Left lung (tissue), 10 donors: ENCODE measurements around the gene SIPA1L3. TPM values are rescaled to one million over a fixed set of nuclear protein-coding genes. Genes with fewer than 3 reads are reported as not detected.
"Not testable (repeated sequence)": the region's sequence is repeated elsewhere in the genome, so short reads cannot be mapped to it uniquely, and the experiment has no call there.

Experiments used
- ATAC-seq: fragments of 200-7000 bp; cut with Tn5 transposase; one replicate; pipeline ENCODE4 v1.9.1; 2020; ENCODE audit warnings: moderate library complexity
- DNase-seq, 4 donors: peaks; one replicate each; pipeline ENCODE4 v3.0.0-alpha.2; 2013 to 2020
- H3K27ac ChIP-seq, 2 donors: fragments of 200-600 bp; sonication (generic) in 1 of 2; one replicate each; pipeline versions ENCODE4 v1.5.0 to v1.8.0; 2020 to 2021
- H3K27me3 ChIP-seq, 2 donors: fragments of 200-600 bp; sonication (generic) in 1 of 2; one replicate each; pipeline versions ENCODE4 v1.5.0 to v1.8.0; 2020 to 2021
- H3K36me3 ChIP-seq, 2 donors: fragments of 200-600 bp; sonication (generic) in 1 of 2; one replicate each; pipeline versions ENCODE4 v1.5.0 to v1.8.0; 2020 to 2021
- H3K4me1 ChIP-seq, 2 donors: fragments of 200-600 bp; one replicate each; pipeline ENCODE4 v1.8.0; 2021
- H3K4me3 ChIP-seq, 2 donors: fragments of 200-600 bp; sonication (generic) in 1 of 2; one replicate each; pipeline versions ENCODE4 v1.5.0 to v1.8.0; 2020 to 2021; ENCODE audit warnings: mild to moderate bottlenecking in 1 of 2
- H3K9me3 ChIP-seq, 2 donors: fragments of 200-600 bp; sonication (generic) in 1 of 2; one replicate each; pipeline versions ENCODE4 v1.5.0 to v1.8.0; 2020 to 2021
- intact Hi-C, 2 donors: fragments of 100-400 bp; cut with DNase I; formaldehyde crosslinking; loops; one replicate each; pipeline versions ENCODE4 v1.11.2 to v1.14.2; 2022
- polyA plus RNA-seq, 6 donors: library from polyadenylated mRNA; unstranded; fragments of 120-200 nt; gene quantifications; one replicate each; pipeline ENCODE4 v1.2.1, GENCODE V29; 2013; ENCODE audit not compliant: insufficient read length in 6 of 6
- total RNA-seq, 2 donors: library from RNA; stranded (reverse); fragmentation: NEBNext Ultra II Directional; extraction: Animal tissue kit (Norgen Biotek cat#: 25700); gene quantifications; one replicate each; pipeline ENCODE4 v1.2.1, GENCODE V29; 2021
- TF ChIP-seq, protein P1 (sequence below), 2 donors: fragments of 200-600 bp; sonication (generic) in 1 of 2; IDR thresholded peaks; one replicate each; pipeline versions ENCODE4 v1.5.0 to v1.8.0; 2021; ENCODE audit warnings: antibody characterized with exemption in 2 of 2
- donor health status: DM: no; HTN: yes; CAD: no.
- donor health status: DM: no; HTN: no; CAD: no.

Gene SIPA1L3
- total and polyA plus RNA-seq, 8 donors: 22.7 to 59.0 (median 27.4) TPM

DNA sequence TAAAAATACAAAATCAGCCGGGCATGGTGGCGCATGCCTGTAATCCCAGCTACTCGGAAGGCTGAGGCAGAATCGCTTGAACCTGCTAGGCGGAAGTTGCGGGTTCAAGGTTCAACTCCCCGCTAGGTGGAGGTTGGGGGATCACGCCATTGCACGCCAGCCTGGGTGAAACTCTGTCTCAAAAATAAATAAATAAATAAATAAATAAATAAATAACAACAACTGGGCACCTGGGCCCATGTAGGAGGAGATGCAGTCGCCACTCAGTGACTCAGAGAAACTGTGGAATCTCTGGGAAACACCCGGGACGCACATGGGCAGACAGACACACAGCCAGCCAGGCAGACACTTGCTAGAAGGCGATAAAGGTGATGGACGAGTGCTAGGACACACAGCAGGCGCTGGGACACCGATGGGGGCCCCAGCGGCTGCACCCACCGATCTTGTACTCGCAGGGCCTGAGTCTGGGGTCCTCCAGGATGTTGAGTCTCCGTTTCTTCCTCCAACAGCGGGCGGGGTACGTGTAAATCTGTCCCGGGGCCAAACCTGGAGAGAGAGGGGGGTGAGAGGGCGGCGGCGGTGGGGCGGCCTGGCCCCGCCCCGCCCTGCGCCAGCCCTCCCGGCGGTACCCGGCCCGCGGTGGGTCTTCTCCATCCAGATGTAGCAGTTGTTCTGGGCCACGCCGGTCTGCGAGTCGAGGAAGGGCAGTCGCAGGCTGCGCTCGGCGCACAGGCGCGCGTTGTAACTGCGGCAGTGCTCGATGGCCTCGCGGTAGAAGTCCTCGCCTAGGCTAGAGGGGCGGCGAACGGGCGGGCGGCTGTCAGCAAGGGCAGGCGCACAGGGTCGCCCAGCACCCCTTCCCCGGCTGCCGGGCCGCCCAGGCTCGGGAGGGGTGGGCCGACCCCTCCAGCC is 315.2 kb downstream of the SIPA1L3 start:
- DNase-seq: no peak
- intact Hi-C loops: loop anchor here in 1 of 2 donors (10.0 kb wide), 1 partner anchor 317 kb away; the partner anchor contains the start of genes SIPA1L3 and WDR87
- TF ChIP-seq, protein P1, sequence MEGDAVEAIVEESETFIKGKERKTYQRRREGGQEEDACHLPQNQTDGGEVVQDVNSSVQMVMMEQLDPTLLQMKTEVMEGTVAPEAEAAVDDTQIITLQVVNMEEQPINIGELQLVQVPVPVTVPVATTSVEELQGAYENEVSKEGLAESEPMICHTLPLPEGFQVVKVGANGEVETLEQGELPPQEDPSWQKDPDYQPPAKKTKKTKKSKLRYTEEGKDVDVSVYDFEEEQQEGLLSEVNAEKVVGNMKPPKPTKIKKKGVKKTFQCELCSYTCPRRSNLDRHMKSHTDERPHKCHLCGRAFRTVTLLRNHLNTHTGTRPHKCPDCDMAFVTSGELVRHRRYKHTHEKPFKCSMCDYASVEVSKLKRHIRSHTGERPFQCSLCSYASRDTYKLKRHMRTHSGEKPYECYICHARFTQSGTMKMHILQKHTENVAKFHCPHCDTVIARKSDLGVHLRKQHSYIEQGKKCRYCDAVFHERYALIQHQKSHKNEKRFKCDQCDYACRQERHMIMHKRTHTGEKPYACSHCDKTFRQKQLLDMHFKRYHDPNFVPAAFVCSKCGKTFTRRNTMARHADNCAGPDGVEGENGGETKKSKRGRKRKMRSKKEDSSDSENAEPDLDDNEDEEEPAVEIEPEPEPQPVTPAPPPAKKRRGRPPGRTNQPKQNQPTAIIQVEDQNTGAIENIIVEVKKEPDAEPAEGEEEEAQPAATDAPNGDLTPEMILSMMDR (IDR thresholded peaks at IDR 0.05): no peak
- H3K9me3 ChIP-seq: no peaks in the 10 kb centered on the region
- peaks cover 24 to 96% of the 10 kb centered on the region in 2 donors for H3K27me3 ChIP-seq
- H3K36me3 ChIP-seq: no peaks in the 10 kb centered on the region
- ATAC-seq: no peak
- H3K4me3 ChIP-seq: no peak overlapping the region
- no peak overlapping the region for H3K27ac ChIP-seq
- peaks cover 3 to 10% of the 10 kb centered on the region in 2 donors for H3K4me1 ChIP-seq

DNA sequence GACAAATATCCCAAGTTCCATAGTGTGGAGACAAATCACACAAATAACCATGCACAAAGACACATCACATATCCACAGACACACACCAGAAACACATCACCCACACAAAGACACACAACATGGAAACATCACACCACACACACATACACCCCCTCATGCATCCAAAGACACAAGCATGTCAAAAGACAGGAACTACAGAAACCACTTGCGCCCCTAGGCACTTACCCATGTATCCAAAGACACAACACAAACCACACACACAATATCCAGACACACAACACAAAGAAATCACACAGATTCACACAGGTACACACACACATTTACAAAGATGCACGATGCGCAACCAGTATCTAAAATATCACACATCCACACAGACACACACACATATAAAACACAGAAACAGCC is 316.1 kb downstream of the SIPA1L3 start:
- Histone ChIP-seq H3K36me3 (no peaks in the 10 kb centered on the region), H3K27me3 (peaks cover 34 to 96% of the 10 kb centered on the region in 2 donors), H3K27ac (no peak overlapping the region), H3K4me1 (peaks cover 3 to 10% of the 10 kb centered on the region in 2 donors), H3K4me3 (no peak overlapping the region), H3K9me3 (no peaks in the 10 kb centered on the region)
- ATAC-seq (no peak), DNase-seq (no peak)
- intact Hi-C loops: loop anchor here in 1 of 2 donors (10.0 kb wide), 1 partner anchor 318 kb away; the partner anchor contains the start of genes SIPA1L3 and WDR87
- TF ChIP-seq, protein P1 (IDR thresholded peaks at IDR 0.05): no peak

DNA sequence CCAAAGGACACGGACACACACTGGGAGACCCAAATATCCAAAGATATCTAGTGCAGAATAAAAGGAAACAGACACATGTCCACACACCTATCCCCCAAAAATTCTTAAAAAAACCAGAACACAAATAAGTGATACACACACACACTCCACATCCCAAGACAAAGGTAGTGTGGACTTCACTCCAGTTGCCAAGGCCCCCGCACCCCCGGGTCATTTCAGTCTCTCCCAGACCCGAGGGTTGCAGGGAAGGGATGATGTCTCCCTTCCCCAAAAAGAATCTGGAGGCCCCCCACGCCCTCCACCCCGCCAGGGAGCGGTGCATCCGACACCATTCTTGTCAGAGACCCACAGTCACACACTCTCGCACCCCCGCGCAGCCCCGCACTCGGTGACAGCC is 316.6 kb downstream of the SIPA1L3 start:
- peaks cover 38 to 96% of the 10 kb centered on the region in 2 donors for H3K27me3 ChIP-seq
- no peak overlapping the region for H3K27ac ChIP-seq
- no peaks in the 10 kb centered on the region for H3K36me3 ChIP-seq
- peaks cover 3 to 11% of the 10 kb centered on the region in 2 donors for H3K4me1 ChIP-seq
- intact Hi-C loops: loop anchor here in 1 of 2 donors (10.0 kb wide), 1 partner anchor 319 kb away; the partner anchor contains the start of genes SIPA1L3 and WDR87
- H3K9me3 ChIP-seq: no peaks in the 10 kb centered on the region
- peak overlapping the region; percentile 22 to 32 for H3K4me3 ChIP-seq
- DNase-seq: no peak
- TF ChIP-seq, protein P1 (IDR thresholded peaks at IDR 0.05): no peak
- no peak for ATAC-seq

DNA sequence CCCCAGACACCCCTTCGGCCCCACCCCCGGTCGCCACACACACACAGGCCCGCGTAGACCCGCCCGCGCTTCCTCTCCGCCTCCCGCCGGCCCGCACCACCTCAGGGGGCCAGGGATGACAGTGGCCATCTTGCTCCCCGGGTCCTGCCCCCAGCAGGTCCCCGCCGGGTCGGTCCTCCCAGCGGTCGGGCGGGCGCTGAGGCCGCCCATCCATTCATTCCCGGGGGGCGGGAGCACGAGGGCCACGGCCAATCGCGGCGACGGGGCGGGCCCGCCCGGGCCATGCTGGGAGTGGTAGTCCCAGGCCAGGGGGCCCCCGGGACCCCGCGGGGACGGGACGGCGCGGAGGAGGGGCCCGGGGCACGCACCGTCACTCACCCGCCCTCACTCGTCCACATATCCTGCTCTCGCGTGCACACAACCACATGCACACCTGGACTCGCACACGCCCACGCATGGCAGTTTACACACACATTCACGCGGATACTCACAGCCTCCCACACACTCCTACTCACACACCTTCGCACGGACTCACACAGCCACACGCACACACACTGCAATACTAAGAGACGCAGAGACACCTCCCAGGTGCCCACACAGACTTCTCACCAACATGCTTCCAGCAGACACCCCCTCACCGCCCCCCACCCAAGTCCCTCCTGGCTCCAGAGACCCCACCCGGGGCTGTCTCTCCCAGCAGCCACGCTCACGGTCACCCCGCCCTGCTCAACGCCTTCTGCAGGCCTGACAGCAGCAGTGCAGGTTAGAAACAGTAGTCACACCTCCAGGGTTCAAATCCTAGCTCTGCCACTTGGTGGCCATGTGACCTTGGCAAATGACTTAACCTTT is 317.2 kb downstream of the SIPA1L3 start, which contains the start of gene DPF1:
Gene DPF1, minus strand, starts transcription at position 209 of the 849 bp plus-strand sequence. Its CDS starts 80 bp downstream, at position 129.
- DNase-seq (peak in 2 of 4 donors; percentile 67 to 87), ATAC-seq (peak; percentile 76)
- Histone ChIP-seq H3K36me3 (no peaks in the 10 kb centered on the region), H3K4me1 (peaks cover 6 to 18% of the 10 kb centered on the region in 2 donors), H3K9me3 (no peaks in the 10 kb centered on the region), H3K4me3 (peak within 1 kb of the TSS; percentile 22 to 32), H3K27me3 (peaks cover 45 to 96% of the 10 kb centered on the region in 2 donors), H3K27ac (no peak within 1 kb of the TSS)
- intact Hi-C loops: loop anchor here in 1 of 2 donors (10.0 kb wide), 1 partner anchor 319 kb away; the partner anchor contains the start of genes SIPA1L3 and WDR87
- TF ChIP-seq, protein P1 (IDR thresholded peaks at IDR 0.05): no peak

DNA sequence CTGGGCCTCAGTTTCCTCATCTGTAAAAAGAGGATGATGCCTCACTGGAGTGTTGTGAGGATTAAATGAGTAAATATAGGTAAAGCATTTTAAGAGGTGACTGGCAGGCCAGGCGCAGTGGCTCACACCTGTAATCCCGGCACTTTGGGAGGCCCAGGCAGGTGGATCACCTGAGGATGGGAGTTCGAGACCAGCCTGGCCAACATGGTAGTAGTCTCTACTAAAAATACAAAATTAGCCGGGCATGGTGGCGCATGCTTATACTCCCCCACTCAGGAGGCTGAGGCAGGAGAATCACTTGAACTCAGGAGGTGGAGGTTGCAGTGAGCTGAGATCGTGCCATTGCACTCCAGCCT is 317.8 kb downstream of the SIPA1L3 start:
- not testable (repeated sequence) for H3K36me3 ChIP-seq, H3K9me3 ChIP-seq, DNase-seq, H3K4me3 ChIP-seq, H3K27ac ChIP-seq, ATAC-seq
- intact Hi-C loops: loop anchor here in 1 of 2 donors (10.0 kb wide), 1 partner anchor 320 kb away; the partner anchor contains the start of genes SIPA1L3 and WDR87
- Histone ChIP-seq H3K27me3 (peaks cover 48 to 97% of the 10 kb centered on the region in 2 donors), H3K4me1 (peaks cover 7 to 18% of the 10 kb centered on the region in 2 donors)
